Calu3 (cell line): ENCODE results near the gene XRCC5. TPM values are rescaled to one million over a fixed set of nuclear protein-coding genes. Genes with fewer than 3 reads are reported as not detected.

ENCODE experiments used
- BruUV-seq: library from RNA; stranded (reverse); fragments of 400-500 nt; replicated peaks from 2 replicates; lab custom pipeline; 2021; lab: Mats Ljungman, UMichigan
- CTCF ChIA-PET: fragments of 300-600 bp; sonication (Branson Sonifier 250); formaldehyde crosslinking; loops from one replicate; lab custom pipeline; 2022; ENCODE audit warnings: antibody characterized with exemption; lab: Charles Lee
- DNase-seq: peaks from one replicate; pipeline ENCODE4 v3.0.0; 2022
- H3K27ac Mint-ChIP-seq: one replicate; pipeline ENCODE4 v1.8.0; 2022; ENCODE audit warnings: mixed read lengths; ENCODE audit not compliant: unreplicated experiment
- H3K27me3 Mint-ChIP-seq: one replicate; pipeline ENCODE4 v1.8.0; 2022; ENCODE audit warnings: mixed read lengths; ENCODE audit not compliant: unreplicated experiment
- H3K36me3 Mint-ChIP-seq: one replicate; pipeline ENCODE4 v1.8.0; 2022; ENCODE audit warnings: mild to moderate bottlenecking, moderate library complexity, mixed read lengths; ENCODE audit not compliant: insufficient read depth, unreplicated experiment
- H3K4me1 Mint-ChIP-seq: one replicate; pipeline ENCODE4 v1.8.0; 2022; ENCODE audit warnings: mild to moderate bottlenecking, low read depth, mixed read lengths; ENCODE audit not compliant: unreplicated experiment
- H3K4me3 Mint-ChIP-seq: one replicate; pipeline ENCODE4 v1.8.0; 2022; ENCODE audit warnings: mild to moderate bottlenecking, low read depth, moderate library complexity, mixed read lengths; ENCODE audit not compliant: unreplicated experiment
- H3K9me3 Mint-ChIP-seq: one replicate; pipeline ENCODE4 v1.8.0; 2022; ENCODE audit warnings: low read depth, mixed read lengths; ENCODE audit not compliant: unreplicated experiment
- intact Hi-C: fragments of 100-400 bp; cut with micrococcal nuclease; formaldehyde crosslinking; loops from one replicate; pipeline ENCODE4 v1.10.0; 2022; ENCODE audit not compliant: unreplicated experiment
- total RNA-seq: library from RNA; stranded (reverse); gene quantifications from 2 replicates; pipeline ENCODE4 v1.2.3, GENCODE V29; 2022
- TF ChIP-seq, protein P1 (sequence below): fragments of 200-600 bp; IDR thresholded peaks from one replicate; pipeline ENCODE4 v1.8.0; 2022; ENCODE audit warnings: antibody characterized with exemption; ENCODE audit not compliant: unreplicated experiment

Gene XRCC5
- total RNA-seq, 1 experiment from 2014 or later: 313 TPM

DNA sequence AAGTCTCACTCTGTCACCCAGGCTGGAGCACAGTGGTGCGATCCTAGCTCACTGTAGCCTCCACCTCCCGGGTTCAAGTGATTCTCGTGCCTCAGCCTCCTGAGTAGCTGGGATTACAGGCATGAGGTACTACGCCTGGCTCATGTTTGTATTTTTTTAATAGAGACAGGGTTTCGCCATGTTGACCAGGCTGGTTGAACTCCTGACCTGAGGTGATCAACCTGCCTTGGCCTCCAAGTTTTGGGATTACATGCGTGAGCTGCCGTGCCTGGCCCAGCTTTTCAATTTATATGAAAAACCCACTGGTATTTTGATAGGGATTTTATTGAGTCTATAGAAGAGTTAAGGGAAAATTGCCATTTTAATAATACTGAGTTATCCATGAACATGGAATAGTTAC is 63.3 kb downstream of the XRCC5 start:
- no peak overlapping the region for H3K4me3 Mint-ChIP-seq
- CTCF ChIA-PET: no interaction called here
- H3K36me3 Mint-ChIP-seq: peaks cover 36% of the 10 kb centered on the region
- no TSS peak for BruUV-seq
- intact Hi-C loops: no loop called here
- DNase-seq: no peak
- peaks cover 8% of the 10 kb centered on the region for H3K4me1 Mint-ChIP-seq
- H3K9me3 Mint-ChIP-seq: no peaks in the 10 kb centered on the region
- no peak overlapping the region for H3K27ac Mint-ChIP-seq
- TF ChIP-seq, protein P1, sequence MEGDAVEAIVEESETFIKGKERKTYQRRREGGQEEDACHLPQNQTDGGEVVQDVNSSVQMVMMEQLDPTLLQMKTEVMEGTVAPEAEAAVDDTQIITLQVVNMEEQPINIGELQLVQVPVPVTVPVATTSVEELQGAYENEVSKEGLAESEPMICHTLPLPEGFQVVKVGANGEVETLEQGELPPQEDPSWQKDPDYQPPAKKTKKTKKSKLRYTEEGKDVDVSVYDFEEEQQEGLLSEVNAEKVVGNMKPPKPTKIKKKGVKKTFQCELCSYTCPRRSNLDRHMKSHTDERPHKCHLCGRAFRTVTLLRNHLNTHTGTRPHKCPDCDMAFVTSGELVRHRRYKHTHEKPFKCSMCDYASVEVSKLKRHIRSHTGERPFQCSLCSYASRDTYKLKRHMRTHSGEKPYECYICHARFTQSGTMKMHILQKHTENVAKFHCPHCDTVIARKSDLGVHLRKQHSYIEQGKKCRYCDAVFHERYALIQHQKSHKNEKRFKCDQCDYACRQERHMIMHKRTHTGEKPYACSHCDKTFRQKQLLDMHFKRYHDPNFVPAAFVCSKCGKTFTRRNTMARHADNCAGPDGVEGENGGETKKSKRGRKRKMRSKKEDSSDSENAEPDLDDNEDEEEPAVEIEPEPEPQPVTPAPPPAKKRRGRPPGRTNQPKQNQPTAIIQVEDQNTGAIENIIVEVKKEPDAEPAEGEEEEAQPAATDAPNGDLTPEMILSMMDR: no peak
- H3K27me3 Mint-ChIP-seq: no peaks in the 10 kb centered on the region

GRCh38 chr2:216179015-216179414 is 69.9 kb downstream of the XRCC5 start:
- H3K27me3 Mint-ChIP-seq: no peaks in the 10 kb centered on the region
- intact Hi-C loops: no loop called here
- H3K4me3 Mint-ChIP-seq: no peak overlapping the region
- H3K4me1 Mint-ChIP-seq: peaks cover 8% of the 10 kb centered on the region
- CTCF ChIA-PET: no interaction called here
- H3K27ac Mint-ChIP-seq: no peak overlapping the region
- TF ChIP-seq, protein P1: no peak
- no peaks in the 10 kb centered on the region for H3K9me3 Mint-ChIP-seq
- DNase-seq: no peak
- peaks cover 45% of the 10 kb centered on the region for H3K36me3 Mint-ChIP-seq
- BruUV-seq: no TSS peak

GRCh38 chr2:216181351-216181750 is 72.2 kb downstream of the XRCC5 start:
- no peak for DNase-seq
- intact Hi-C loops: no loop called here
- no peaks in the 10 kb centered on the region for H3K4me1 Mint-ChIP-seq
- no peaks in the 10 kb centered on the region for H3K9me3 Mint-ChIP-seq
- no peaks in the 10 kb centered on the region for H3K27me3 Mint-ChIP-seq
- H3K36me3 Mint-ChIP-seq: peaks cover 46% of the 10 kb centered on the region
- H3K4me3 Mint-ChIP-seq: no peak overlapping the region
- BruUV-seq: no TSS peak
- TF ChIP-seq, protein P1: no peak
- H3K27ac Mint-ChIP-seq: no peak overlapping the region
- CTCF ChIA-PET: interaction anchor here (0.7 kb wide), 1 partner anchor 309 kb away, joined by 4 read pairs; no protein-coding TSS in a partner anchor

DNA sequence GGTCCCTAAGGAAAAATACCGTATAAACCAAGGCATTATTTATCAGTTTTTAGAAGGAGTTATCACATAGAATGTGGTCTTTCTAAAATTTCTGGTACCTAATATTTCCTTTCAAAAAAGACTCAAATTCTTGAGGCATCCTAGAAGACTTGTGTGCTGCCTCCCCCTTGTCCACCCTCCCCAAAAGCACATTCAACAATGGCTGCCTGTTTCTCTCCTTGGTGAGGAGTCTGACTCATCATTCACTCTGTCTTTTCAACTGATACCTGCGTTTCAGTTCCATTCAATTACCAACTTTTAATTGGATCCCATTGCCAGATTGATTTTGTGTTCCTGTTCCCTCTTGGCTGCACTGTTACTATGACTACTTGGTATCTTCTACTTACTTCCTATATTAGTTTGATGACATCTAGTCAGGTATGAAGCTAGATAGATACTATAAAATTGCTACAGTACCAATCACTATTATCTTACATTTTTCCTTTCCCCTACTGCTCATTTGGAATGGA is 72.9 kb downstream of the XRCC5 start:
- CTCF ChIA-PET: no interaction called here
- H3K27ac Mint-ChIP-seq: no peak overlapping the region
- no TSS peak for BruUV-seq

More for the DNA sequence above, 72.9 kb downstream of the XRCC5 start:
- Mint-ChIP-seq H3K4me3 (no peak overlapping the region), H3K9me3 (no peaks in the 10 kb centered on the region), H3K4me1 (peaks cover 2% of the 10 kb centered on the region), H3K27me3 (no peaks in the 10 kb centered on the region), H3K36me3 (peaks cover 46% of the 10 kb centered on the region)
- TF ChIP-seq, protein P1: no peak
- intact Hi-C loops: no loop called here
- DNase-seq: no peak
